KMS-11 (cell line): ENCODE data around the gene GOLM1.
"Not testable (repeated sequence)": the region's sequence is repeated elsewhere in the genome, so short reads cannot be mapped to it uniquely, and the experiment has no call there.

ENCODE experiments used
- H2AFZ ChIP-seq: fragments of 200-600 bp; sonication (generic); 2 replicates; pipeline ENCODE4 v1.6.1; 2016; ENCODE audit warnings: antibody characterized with exemption, mixed run types, low read depth
- H3K27ac ChIP-seq: fragments of 200-600 bp; sonication (generic); 2 replicates; pipeline ENCODE4 v1.6.1; 2016; ENCODE audit warnings: mild to moderate bottlenecking, mixed run types
- H3K27me3 ChIP-seq: fragments of 200-600 bp; sonication (generic); 2 replicates; pipeline ENCODE4 v1.6.1; 2017; ENCODE audit warnings: mild to moderate bottlenecking, low read depth, mixed run types, moderate library complexity; ENCODE audit not compliant: insufficient read depth
- H3K36me3 ChIP-seq: fragments of 200-600 bp; sonication (generic); 2 replicates; pipeline ENCODE4 v1.6.1; 2017; ENCODE audit warnings: mild to moderate bottlenecking, mixed run types; ENCODE audit not compliant: insufficient read depth
- H3K4me1 ChIP-seq: fragments of 200-600 bp; sonication (generic); 2 replicates; pipeline ENCODE4 v1.6.1; 2016; ENCODE audit warnings: mild to moderate bottlenecking, low read depth, mixed run types; ENCODE audit not compliant: poor library complexity, severe bottlenecking
- H3K4me2 ChIP-seq: fragments of 200-600 bp; sonication (generic); 2 replicates; pipeline ENCODE4 v1.7.0; 2016; ENCODE audit warnings: mild to moderate bottlenecking, mixed run types
- H3K4me3 ChIP-seq: fragments of 200-600 bp; sonication (generic); IDR thresholded peaks from 2 replicates; pipeline ENCODE4 v1.6.1; 2017; ENCODE audit warnings: low read depth, low read length, mixed read lengths; ENCODE audit not compliant: insufficient read depth
- H3K79me2 ChIP-seq: fragments of 200-600 bp; sonication (generic); 2 replicates; pipeline ENCODE4 v1.6.1; 2016; ENCODE audit warnings: low read depth, mixed run types; ENCODE audit not compliant: insufficient read depth
- H3K9ac ChIP-seq: fragments of 200-600 bp; sonication (generic); 2 replicates; pipeline ENCODE4 v1.6.1; 2016; ENCODE audit warnings: mild to moderate bottlenecking, mixed run types
- H4K20me1 ChIP-seq: fragments of 200-600 bp; sonication (generic); 2 replicates; pipeline ENCODE4 v1.6.1; 2016; ENCODE audit warnings: mild to moderate bottlenecking, mixed run types; ENCODE audit not compliant: insufficient read depth
- TF ChIP-seq, protein P1 (sequence below): fragments of 200-600 bp; sonication (generic); conservative IDR thresholded peaks from 2 replicates; pipeline ENCODE4 v1.6.1; 2017; ENCODE audit warnings: low read depth, mild to moderate bottlenecking, antibody characterized with exemption, low read length, moderate library complexity, mixed read lengths

The GOLM1 gene

GRCh38 chr9:86052556-86053468 lies 46.5 kb downstream of the GOLM1 start:
- no peak overlapping the region for H3K4me2 ChIP-seq
- H3K9ac ChIP-seq = no peak overlapping the region
- no peak overlapping the region for H3K27ac ChIP-seq
- no peak overlapping the region for H2AFZ ChIP-seq
- no peaks in the 10 kb centered on the region for H3K27me3 ChIP-seq
- TF ChIP-seq, protein P1, sequence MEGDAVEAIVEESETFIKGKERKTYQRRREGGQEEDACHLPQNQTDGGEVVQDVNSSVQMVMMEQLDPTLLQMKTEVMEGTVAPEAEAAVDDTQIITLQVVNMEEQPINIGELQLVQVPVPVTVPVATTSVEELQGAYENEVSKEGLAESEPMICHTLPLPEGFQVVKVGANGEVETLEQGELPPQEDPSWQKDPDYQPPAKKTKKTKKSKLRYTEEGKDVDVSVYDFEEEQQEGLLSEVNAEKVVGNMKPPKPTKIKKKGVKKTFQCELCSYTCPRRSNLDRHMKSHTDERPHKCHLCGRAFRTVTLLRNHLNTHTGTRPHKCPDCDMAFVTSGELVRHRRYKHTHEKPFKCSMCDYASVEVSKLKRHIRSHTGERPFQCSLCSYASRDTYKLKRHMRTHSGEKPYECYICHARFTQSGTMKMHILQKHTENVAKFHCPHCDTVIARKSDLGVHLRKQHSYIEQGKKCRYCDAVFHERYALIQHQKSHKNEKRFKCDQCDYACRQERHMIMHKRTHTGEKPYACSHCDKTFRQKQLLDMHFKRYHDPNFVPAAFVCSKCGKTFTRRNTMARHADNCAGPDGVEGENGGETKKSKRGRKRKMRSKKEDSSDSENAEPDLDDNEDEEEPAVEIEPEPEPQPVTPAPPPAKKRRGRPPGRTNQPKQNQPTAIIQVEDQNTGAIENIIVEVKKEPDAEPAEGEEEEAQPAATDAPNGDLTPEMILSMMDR = no peak
- H3K36me3 ChIP-seq = no peaks in the 10 kb centered on the region
- H3K79me2 ChIP-seq = no peaks in the 10 kb centered on the region; the same call in 1 of the 2 replicates
- H4K20me1 ChIP-seq = no peaks in the 10 kb centered on the region
- no peak overlapping the region for H3K4me3 ChIP-seq
- no peaks in the 10 kb centered on the region for H3K4me1 ChIP-seq

- H3K27ac ChIP-seq, H3K27me3 ChIP-seq, H2AFZ ChIP-seq, H3K79me2 ChIP-seq, H3K36me3 ChIP-seq, H4K20me1 ChIP-seq, H3K4me3 ChIP-seq, H3K4me1 ChIP-seq, H3K9ac ChIP-seq, H3K4me2 ChIP-seq: not testable (repeated sequence)
Observed at GRCh38 chr9:86048018-86048742, 51.2 kb downstream of the GOLM1 start.

DNA sequence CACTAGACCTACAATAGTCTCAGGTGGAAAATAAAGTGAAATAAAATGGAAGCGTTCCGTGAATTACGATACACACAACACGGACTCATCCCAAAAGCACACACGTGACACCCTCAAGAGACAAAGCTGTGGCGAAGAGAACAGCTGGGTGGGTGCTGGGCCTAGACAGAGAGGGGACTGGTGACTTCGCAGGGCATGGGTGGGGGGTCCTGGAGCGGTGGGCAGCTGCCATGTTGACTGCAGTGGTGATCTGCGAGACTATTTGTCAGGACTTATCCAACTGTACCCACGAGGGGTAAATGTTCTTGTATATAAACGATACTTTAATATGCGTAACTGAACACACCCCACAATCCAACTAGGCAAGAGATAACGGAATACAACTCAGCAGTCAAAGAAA lies 52.0 kb downstream of the GOLM1 start:
- H3K9ac ChIP-seq = no peak overlapping the region
- H3K36me3 ChIP-seq = no peaks in the 10 kb centered on the region
- no peak overlapping the region for H3K27ac ChIP-seq
- H2AFZ ChIP-seq = no peak overlapping the region
- H3K27me3 ChIP-seq = no peaks in the 10 kb centered on the region
- H3K79me2 ChIP-seq = no peaks in the 10 kb centered on the region
- H3K4me2 ChIP-seq = no peak overlapping the region
- TF ChIP-seq, protein P1 = no peak
- H3K4me1 ChIP-seq = no peaks in the 10 kb centered on the region
- no peaks in the 10 kb centered on the region for H4K20me1 ChIP-seq
- no peak overlapping the region for H3K4me3 ChIP-seq

- Histone ChIP-seq H2AFZ (no peak overlapping the region), H3K9ac (no peak overlapping the region), H3K4me2 (no peak overlapping the region), H3K36me3 (no peaks in the 10 kb centered on the region), H3K27me3 (no peaks in the 10 kb centered on the region), H3K4me1 (no peaks in the 10 kb centered on the region), H3K4me3 (no peak overlapping the region), H3K79me2 (no peaks in the 10 kb centered on the region), H3K27ac (no peak overlapping the region), H4K20me1 (no peaks in the 10 kb centered on the region)
- TF ChIP-seq, protein P1 = no peak
Observed at GRCh38 chr9:86046930-86047341, 52.4 kb downstream of the GOLM1 start.
